Epithelial cell of proximal tubule (primary cell): ENCODE measurements around the gene TESK2. TPM values are rescaled to one million over a fixed set of nuclear protein-coding genes. Genes with fewer than 3 reads are reported as not detected.
"Not testable (repeated sequence)": the region's sequence is repeated elsewhere in the genome, so short reads cannot be mapped to it uniquely, and the experiment has no call there.

Experiments used
- DNase-seq: peaks from one replicate; pipeline ENCODE4 v3.0.0-alpha.2; 2011; ENCODE audit warnings: low read depth
- H3K4me3 ChIP-seq: 2 replicates; pipeline ENCODE4 v1.5.1; 2011; ENCODE audit warnings: low read depth, mild to moderate bottlenecking, low read length
- total RNA-seq: library from RNA; depleted of rRNA; stranded (reverse); fragments of >200 nt; gene quantifications from 2 replicates; pipeline ENCODE4 v1.2.3, GENCODE V29; 2015
- TF ChIP-seq, protein P1 (sequence below): conservative IDR thresholded peaks from 2 replicates; pipeline ENCODE4 v1.5.1; 2012; ENCODE audit warnings: low read depth, mild to moderate bottlenecking, low read length

Gene TESK2
- total RNA-seq, 1 donor from 2014 or later: 2.9 TPM

DNA sequence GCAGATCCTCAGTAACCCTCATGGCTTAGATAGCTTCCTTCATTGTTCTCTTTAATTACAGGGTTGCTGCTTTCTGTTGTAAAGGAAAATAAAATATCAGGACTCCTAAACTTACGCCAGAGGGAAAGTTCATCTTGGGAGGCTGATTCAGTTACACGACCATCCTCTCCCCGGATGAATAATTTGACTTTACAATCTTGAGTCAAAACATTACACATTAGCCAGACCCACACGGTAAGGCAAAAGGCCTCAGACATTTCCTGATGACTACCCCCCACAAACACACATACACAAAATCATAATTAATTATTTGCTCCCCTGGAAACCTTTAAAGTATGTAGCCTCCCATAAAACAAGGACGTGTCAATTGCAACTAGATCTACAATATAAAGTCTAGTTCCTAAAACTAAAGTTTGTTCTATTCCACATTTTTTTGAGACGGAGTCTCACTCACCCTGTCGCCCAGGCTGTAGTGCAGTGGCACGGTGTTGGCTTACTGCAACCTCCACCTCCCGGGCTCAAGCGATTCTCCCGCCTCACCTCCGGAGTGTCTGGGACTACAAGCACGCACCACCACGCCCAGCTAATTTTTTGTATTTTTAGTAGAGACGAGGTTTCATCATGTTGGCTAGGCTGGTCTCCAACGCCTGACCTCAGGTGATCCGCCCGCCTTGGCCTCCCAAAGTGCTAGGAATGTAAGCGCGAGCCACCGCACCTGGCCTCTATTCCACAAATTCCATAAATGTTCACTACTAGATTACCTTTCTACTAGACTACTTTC, 31.6 kb upstream of the TESK2 start:
- TF ChIP-seq, protein P1, sequence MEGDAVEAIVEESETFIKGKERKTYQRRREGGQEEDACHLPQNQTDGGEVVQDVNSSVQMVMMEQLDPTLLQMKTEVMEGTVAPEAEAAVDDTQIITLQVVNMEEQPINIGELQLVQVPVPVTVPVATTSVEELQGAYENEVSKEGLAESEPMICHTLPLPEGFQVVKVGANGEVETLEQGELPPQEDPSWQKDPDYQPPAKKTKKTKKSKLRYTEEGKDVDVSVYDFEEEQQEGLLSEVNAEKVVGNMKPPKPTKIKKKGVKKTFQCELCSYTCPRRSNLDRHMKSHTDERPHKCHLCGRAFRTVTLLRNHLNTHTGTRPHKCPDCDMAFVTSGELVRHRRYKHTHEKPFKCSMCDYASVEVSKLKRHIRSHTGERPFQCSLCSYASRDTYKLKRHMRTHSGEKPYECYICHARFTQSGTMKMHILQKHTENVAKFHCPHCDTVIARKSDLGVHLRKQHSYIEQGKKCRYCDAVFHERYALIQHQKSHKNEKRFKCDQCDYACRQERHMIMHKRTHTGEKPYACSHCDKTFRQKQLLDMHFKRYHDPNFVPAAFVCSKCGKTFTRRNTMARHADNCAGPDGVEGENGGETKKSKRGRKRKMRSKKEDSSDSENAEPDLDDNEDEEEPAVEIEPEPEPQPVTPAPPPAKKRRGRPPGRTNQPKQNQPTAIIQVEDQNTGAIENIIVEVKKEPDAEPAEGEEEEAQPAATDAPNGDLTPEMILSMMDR: no peak
- peak; percentile 80 for DNase-seq
- peak overlapping the region; percentile 81 for H3K4me3 ChIP-seq

DNA sequence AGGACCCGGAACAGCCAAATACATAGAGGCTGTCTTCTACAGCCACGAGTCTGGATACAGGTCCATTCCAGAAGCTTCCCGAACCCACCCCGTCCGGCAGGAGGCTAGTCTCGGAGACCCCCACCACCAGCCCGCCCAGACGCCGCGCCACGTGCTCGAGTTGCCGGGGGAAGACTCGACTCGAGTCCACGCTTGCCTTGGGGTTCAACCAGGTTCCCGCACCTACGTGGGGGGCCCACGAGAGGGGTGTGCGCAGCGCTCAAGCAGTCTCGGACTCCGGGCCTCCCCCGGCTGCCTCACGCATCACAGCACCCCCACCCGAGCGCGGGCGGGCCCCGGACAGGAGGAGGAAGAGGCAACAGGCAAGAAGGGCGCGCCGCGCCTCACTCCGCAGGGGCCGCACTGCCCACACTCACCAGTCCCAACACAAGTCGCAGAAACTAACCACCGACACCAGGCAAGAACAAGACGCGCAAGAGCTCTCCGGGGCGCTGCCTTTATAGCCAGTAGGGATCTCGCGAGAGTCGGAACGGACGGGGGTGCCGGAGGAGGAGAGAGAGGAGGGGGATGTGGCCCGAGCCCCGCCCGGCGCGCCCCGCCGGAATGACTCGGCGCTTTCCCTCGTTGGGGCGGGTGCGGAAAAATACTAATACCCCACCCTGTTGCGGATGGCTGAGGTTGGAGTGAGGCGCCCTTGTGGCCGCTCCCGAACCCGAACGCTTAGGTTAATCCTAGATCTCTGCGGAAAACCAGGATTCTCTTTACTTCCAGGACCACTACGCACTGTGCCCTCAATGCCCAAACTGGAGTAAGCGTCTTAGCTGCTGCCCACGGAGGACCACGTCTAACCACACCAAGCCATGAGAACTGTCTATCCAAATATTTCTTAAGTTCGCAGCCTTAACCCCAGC, 30.7 kb upstream of the TESK2 start, which contains the start of gene PRDX1:
Gene PRDX1, minus strand, starts transcription at position 472 of the 911 bp plus-strand sequence. CDS start 2,841 bp downstream, outside the sequence.
- H3K4me3 ChIP-seq: peak within 1 kb of the TSS; percentile 81
- TF ChIP-seq, protein P1: peak; percentile 8
- DNase-seq: no peak

DNA sequence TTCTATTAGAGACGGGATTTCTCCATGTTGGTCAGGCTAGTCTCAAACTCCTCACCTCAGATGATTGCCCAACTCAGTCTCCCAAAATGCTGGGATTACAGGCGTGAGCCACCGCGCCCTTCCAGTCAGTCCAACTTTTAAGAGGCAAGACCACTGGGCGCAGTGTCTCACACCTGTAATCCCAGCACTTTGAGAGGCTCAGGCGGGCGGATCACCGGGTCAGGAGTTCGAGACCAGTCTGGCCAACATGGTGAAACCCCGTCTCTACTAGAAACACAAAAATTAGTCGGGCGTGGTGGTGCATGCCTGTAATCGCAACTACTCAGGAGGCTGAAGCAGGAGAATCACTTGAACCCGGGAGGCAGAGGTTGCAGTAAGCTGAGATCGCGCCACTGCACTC, 28.8 kb upstream of the TESK2 start:
- H3K4me3 ChIP-seq: peak overlapping the region; percentile 34
- not testable (repeated sequence) for DNase-seq

DNA sequence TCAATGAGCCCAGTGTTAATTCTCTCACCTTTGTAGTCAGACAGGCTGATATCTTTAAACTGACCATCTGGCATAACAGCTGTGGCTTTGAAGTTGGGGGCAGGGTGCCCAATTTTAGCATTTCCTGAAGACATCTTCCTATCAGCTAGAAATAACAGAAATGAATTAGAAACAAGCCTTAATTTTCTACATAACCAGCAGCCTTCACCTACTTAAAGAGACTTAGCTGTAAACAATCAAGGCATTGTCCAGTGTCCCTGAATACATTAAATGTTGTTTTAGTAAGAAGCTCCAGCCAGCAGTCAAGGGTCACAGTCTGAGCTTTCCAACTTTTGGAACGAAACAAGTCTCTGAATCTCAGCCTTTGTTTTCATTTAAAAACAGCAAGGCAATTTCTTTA, 27.9 kb upstream of the TESK2 start:
- no peak for DNase-seq
- H3K4me3 ChIP-seq: peak overlapping the region; percentile 34
- TF ChIP-seq, protein P1: no peak

GRCh38 chr1:45518366-45518765, 27.4 kb upstream of the TESK2 start:
- not testable (repeated sequence) for DNase-seq, H3K4me3 ChIP-seq

DNA sequence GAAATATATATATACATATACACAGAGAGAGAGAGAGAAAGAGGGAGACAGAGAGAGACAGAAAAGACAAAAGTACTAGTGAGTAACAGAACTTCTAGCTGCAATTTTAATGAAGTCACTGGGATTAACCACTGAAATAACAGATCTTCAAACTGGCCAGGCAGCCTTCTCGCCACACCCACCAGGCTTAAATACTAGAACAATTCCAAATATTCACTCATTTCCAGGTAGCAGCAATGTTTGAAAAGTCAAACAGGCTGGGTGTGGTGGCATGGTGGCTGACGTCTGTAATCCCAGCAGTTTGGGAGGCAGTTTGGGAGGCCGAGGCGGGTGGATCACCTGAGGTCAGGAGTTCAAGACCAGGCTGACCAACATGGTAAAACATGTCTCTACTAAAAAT, 25.5 kb upstream of the TESK2 start:
- H3K4me3 ChIP-seq: no peak overlapping the region
- TF ChIP-seq, protein P1: no peak
- no peak for DNase-seq

- H3K4me3 ChIP-seq: no peak overlapping the region
- TF ChIP-seq, protein P1: no peak
- DNase-seq: no peak
Observed at GRCh38 chr1:45516036-45516435, 25.1 kb upstream of the TESK2 start.

- not testable (repeated sequence) for DNase-seq, H3K4me3 ChIP-seq
Observed at GRCh38 chr1:45513532-45514260, 22.7 kb upstream of the TESK2 start.
